GM12891 (cell line): ENCODE data around the gene TCF7L1.
"Not testable (repeated sequence)": the region's sequence is repeated elsewhere in the genome, so short reads cannot be mapped to it uniquely, and the experiment has no call there.

ENCODE experiments used
- DNase-seq: peaks from one replicate; pipeline ENCODE4 v3.0.0; 2011; ENCODE audit warnings: low spot score; ENCODE audit not compliant: insufficient read length
- FAIRE-seq: peaks from 2 replicates; lab custom pipeline; 2011; peaks lifted over from hg19 to GRCh38; lab: Jason Lieb, UNC
- PAX5 ChIP-seq: IDR thresholded peaks from 2 replicates; pipeline ENCODE4 v1.6.1; 2011; ENCODE audit warnings: low read length, moderate library complexity, mild to moderate bottlenecking; ENCODE audit not compliant: insufficient read depth, severe bottlenecking
- POLR2A ChIP-seq: IDR thresholded peaks from 2 replicates; pipeline ENCODE4 v1.6.1; 2011; ENCODE audit warnings: low read depth, low read length, control low read depth
- POLR2AphosphoS5 ChIP-seq: IDR thresholded peaks from 2 replicates; pipeline ENCODE4 v1.6.1; 2011; ENCODE audit warnings: low read depth, low read length, control low read depth
- POU2F2 ChIP-seq: IDR thresholded peaks from 2 replicates; pipeline ENCODE4 v1.6.1; 2011; ENCODE audit warnings: low read depth, mild to moderate bottlenecking, control low read depth, low read length, moderate library complexity
- SPI1 ChIP-seq: IDR thresholded peaks from 2 replicates; pipeline ENCODE4 v1.6.1; 2011; ENCODE audit warnings: low read depth, low read length, control low read depth
- TAF1 ChIP-seq: IDR thresholded peaks from 2 replicates; pipeline ENCODE4 v1.6.1; 2011; ENCODE audit warnings: low read depth, low read length, control low read depth

The TCF7L1 gene

GRCh38 chr2:85152895-85153294 lies 19.7 kb downstream of the TCF7L1 start:
- TF ChIP-seq TAF1 = no peak
- FAIRE-seq (no peak), DNase-seq (no peak)

DNA sequence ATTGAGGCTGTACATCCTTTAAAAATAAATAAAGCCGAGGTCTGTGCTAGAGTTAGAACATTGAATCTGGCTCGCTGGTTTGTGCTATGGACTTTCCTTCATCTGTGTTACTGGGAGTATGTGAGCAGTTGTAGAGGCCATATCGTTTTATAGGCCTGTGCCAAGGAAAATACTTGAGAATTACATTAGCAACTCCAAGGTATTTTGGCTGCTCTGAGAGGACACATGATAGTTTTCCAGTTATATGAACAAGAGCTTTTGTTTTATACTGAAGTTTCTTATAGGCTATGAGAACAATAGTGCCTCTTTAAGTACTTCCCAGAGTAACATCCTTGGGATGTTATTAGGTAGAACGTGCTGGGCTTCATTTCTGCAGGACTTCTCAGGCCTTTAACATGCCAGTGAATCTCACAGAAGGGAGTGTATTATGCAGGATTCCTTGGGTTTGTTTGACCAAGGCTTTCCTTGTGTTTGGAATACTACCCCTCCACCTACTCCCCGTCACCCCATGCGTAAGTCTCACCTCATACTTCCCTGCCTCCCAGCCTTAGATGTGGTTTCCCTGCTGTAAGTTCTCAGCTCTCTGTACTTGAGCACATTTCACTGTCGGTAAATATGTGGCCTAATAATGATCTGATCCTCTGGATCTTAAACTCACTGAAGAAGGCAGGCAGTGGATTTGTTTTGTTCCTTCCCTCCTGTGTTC lies 21.0 kb downstream of the TCF7L1 start:
- no peak for FAIRE-seq

GRCh38 chr2:85155082-85155481 lies 21.9 kb downstream of the TCF7L1 start:
- not testable (repeated sequence) for FAIRE-seq, DNase-seq

More for the DNA sequence above, 21.0 kb downstream of the TCF7L1 start:
- no peak for TF ChIP-seq TAF1
- no peak for TF ChIP-seq POLR2AphosphoS5
- TF ChIP-seq PAX5 = no peak
- no peak for TF ChIP-seq POU2F2
- no peak for TF ChIP-seq SPI1
- no peak for TF ChIP-seq POLR2A
- no peak for DNase-seq

DNA sequence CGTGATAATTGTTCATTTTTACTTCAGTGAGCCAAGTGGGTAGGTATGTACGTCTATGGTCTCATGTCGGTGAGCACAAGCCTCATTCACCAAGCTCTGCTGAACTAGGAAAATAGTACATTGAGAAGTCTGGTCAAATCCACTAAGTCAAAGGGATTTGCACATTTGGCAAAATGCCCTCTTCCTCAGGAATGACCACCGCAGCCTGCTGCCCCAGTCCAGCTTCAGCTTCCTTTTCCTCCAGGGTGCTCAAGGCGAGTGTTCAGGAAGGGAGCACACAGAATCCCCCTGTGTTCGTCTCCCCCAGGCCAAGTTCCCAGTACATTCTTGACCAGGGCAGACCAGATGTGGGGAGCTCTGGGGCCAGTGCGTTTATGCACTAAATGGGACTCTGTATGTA lies 23.0 kb downstream of the TCF7L1 start:
- FAIRE-seq (no peak), DNase-seq (no peak)
- TF ChIP-seq POLR2A = no peak
- no peak for TF ChIP-seq TAF1
- TF ChIP-seq SPI1 = no peak
- no peak for TF ChIP-seq PAX5
- TF ChIP-seq POLR2AphosphoS5 = no peak
- TF ChIP-seq POU2F2 = no peak

DNA sequence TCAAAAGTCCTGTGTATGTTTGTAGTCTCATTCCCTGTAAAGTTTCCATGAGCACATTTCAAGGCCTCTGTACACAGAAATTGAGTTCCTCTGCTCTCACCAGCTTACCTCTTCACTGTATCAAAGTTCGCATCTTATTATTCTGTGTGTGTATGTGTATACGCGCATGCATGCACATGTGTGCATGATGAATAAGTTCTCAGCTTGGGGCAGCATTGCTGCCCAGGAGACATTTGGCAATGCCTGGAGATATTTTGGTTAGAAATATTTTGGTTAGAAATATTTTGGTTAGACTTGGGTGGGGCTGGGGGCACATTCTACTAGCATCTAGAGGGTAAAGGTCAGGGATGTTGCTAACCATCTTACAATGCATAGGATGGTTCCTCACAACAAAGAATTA lies 23.4 kb downstream of the TCF7L1 start:
- no peak for TF ChIP-seq POLR2A
- TF ChIP-seq TAF1 = no peak
- TF ChIP-seq SPI1 = no peak
- no peak for TF ChIP-seq PAX5
- TF ChIP-seq POLR2AphosphoS5 = no peak
- TF ChIP-seq POU2F2 = no peak
- FAIRE-seq (no peak), DNase-seq (no peak)

DNA sequence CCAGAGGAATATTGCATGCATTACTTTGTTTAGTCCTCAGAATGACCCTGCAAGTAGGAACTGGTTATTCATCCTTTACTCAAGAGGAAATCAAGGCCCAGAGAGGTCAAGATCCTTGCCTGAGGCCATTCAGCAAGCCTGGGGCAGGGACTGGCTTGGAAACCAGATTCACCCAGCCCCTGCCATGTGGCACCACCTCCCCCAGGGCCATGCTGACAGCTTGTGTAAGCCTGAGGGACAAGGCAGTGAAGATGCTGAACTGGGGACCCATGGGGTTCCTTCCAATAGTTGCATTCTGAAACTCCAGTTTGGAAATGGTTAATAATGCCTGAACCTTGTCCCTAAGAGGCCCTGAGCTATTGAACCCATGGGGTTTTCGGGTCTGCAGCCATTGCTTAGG lies 24.2 kb downstream of the TCF7L1 start:
- TF ChIP-seq POLR2AphosphoS5 (no peak), PAX5 (no peak), POLR2A (no peak), TAF1 (no peak), POU2F2 (no peak), SPI1 (no peak)
- FAIRE-seq (no peak), DNase-seq (no peak)

GRCh38 chr2:85158559-85159273 lies 25.5 kb downstream of the TCF7L1 start:
- FAIRE-seq (no peak), DNase-seq (no peak)
- TF ChIP-seq TAF1 (no peak), POLR2AphosphoS5 (no peak), SPI1 (no peak), PAX5 (no peak), POLR2A (no peak), POU2F2 (no peak)

- DNase-seq = no peak
- no peak for FAIRE-seq
- TF ChIP-seq SPI1 (no peak), POLR2A (no peak), POLR2AphosphoS5 (no peak), TAF1 (no peak), PAX5 (no peak), POU2F2 (no peak)
These were observed 26.4 kb downstream of the TCF7L1 start for GRCh38 chr2:85159589-85159988.

DNA sequence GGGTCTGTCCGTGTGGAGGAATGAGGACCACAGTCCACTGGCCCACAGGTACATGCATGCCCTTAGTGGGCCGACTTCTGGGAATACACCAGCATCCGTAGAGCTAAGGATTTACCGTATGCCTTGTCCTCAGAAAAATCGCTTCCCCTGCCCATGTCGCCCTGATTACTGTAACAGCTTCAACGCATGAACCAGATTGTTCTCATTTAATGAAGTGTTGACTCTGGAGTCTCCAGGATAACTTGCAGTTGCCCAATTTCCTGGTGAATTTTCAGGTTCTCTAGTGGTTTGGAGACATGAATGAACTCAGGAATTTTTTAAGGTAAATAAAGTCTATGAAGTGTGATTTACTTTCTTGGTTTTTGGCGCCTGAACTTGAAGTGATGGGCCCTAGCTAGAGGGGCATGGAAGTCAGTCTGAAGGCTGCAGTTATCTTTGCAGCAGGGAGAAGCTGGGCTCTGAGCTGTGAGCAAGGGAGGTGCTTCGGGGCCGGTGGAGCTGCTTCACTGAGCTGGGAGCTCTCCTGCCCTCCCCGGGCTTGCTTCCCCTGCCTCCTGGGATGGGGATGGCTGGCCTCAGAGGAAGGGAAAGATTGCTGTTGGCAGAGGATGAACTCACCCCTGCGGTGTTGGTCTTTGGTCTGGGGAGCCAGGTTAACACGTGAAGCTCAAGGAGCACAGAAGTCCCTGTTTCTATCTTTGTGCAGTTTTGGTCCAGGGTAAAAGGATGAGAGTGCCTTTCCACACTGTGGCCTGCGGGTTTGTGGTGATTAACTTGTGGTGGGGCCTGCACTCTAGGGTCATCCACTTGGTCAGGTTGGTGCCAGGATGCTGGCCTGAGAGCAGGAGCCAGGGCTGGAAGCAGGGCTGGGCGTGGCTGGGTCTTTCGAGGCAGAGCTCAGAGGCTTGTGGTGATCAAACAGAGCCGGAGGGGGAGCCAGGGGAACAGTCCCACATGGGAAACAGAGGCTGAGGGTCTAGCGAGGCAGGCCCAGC lies 28.1 kb downstream of the TCF7L1 start:
- no peak for FAIRE-seq
- TF ChIP-seq PAX5 = no peak
- TF ChIP-seq POU2F2 = no peak
- TF ChIP-seq TAF1 = no peak

More for the DNA sequence above, 28.1 kb downstream of the TCF7L1 start:
- no peak for DNase-seq
